PC-9 (cell line): ENCODE measurements around the gene RBM8A. TPM values are rescaled to one million over a fixed set of nuclear protein-coding genes. Genes with fewer than 3 reads are reported as not detected.

Experiments
- BruUV-seq: library from RNA; stranded (reverse); fragments of 400-500 nt; replicated peaks from 2 replicates; lab custom pipeline; 2021; lab: Mats Ljungman, UMichigan
- CTCF ChIA-PET: fragments of 300-600 bp; sonication (Branson Sonifier 250); formaldehyde crosslinking; loops from one replicate; lab custom pipeline; 2022; ENCODE audit warnings: antibody characterized with exemption; lab: Charles Lee
- POLR2A ChIA-PET: fragments of 300-600 bp; sonication (Branson Sonifier 250); formaldehyde crosslinking; loops from one replicate; lab custom pipeline; 2022; ENCODE audit warnings: antibody characterized with exemption; ENCODE audit not compliant: unreplicated experiment; lab: Charles Lee
- DNase-seq, 2 experiments: peaks; one replicate each; pipeline versions ENCODE4 v3.0.0 to v3.0.0-alpha.2; 2015 to 2022; ENCODE audit warnings: mixed read lengths in 1 of 2
- H2AFZ ChIP-seq: fragments of 200-600 bp; sonication (generic); 2 replicates; pipeline ENCODE4 v1.8.1; 2017; ENCODE audit warnings: antibody characterized with exemption
- H3F3A ChIP-seq: fragments of 200-600 bp; sonication (generic); 2 replicates; pipeline ENCODE4 v1.8.1; 2017; ENCODE audit warnings: antibody characterized with exemption, mild to moderate bottlenecking, low read depth; ENCODE audit not compliant: insufficient read depth
- H3K27ac ChIP-seq: fragments of 200-600 bp; sonication (generic); 2 replicates; pipeline ENCODE4 v1.6.1; 2016; ENCODE audit warnings: mixed run types
- H3K27me3 ChIP-seq: fragments of 200-600 bp; sonication (generic); 2 replicates; pipeline ENCODE4 v1.6.1; 2016; ENCODE audit warnings: low read depth, mixed run types; ENCODE audit not compliant: insufficient read depth
- H3K36me3 ChIP-seq: fragments of 200-600 bp; sonication (generic); 2 replicates; pipeline ENCODE4 v1.6.1; 2016; ENCODE audit warnings: low read depth, mixed run types
- H3K4me1 ChIP-seq: fragments of 200-600 bp; sonication (generic); replicated peaks from 2 replicates; pipeline ENCODE4 v1.6.1; 2016; ENCODE audit warnings: mixed run types; ENCODE audit not compliant: insufficient read depth
- H3K4me2 ChIP-seq: fragments of 200-600 bp; sonication (generic); 2 replicates; pipeline ENCODE4 v1.6.1; 2017; ENCODE audit warnings: mixed run types
- H3K4me3 ChIP-seq: fragments of 200-600 bp; sonication (generic); 2 replicates; pipeline ENCODE4 v1.6.1; 2016; ENCODE audit warnings: mixed run types
- H3K79me2 ChIP-seq: fragments of 200-600 bp; sonication (generic); 2 replicates; pipeline ENCODE4 v1.6.1; 2017; ENCODE audit warnings: low read depth, mixed run types
- H3K9me2 ChIP-seq: fragments of 200-600 bp; sonication (generic); 2 replicates; pipeline ENCODE4 v1.8.1; 2017; ENCODE audit warnings: mild to moderate bottlenecking; ENCODE audit not compliant: insufficient read depth
- H3K9me3 ChIP-seq: fragments of 200-600 bp; sonication (generic); 2 replicates; pipeline ENCODE4 v1.8.1; 2016; ENCODE audit warnings: low read depth; ENCODE audit not compliant: insufficient read depth
- H4K20me1 ChIP-seq: fragments of 200-600 bp; sonication (generic); 2 replicates; pipeline ENCODE4 v1.8.1; 2017; ENCODE audit not compliant: insufficient read depth
- CTCF ChIP-seq: fragments of 200-600 bp; sonication (generic); conservative IDR thresholded peaks from 2 replicates; pipeline ENCODE4 v1.6.1; 2017; ENCODE audit warnings: mixed run types, antibody characterized with exemption, mild to moderate bottlenecking, moderate library complexity
- EZH2 ChIP-seq: fragments of 200-600 bp; sonication (generic); IDR thresholded peaks from 2 replicates; pipeline ENCODE4 v1.8.0; 2017; ENCODE audit warnings: antibody characterized with exemption, low read depth
- intact Hi-C: fragments of 100-400 bp; cut with micrococcal nuclease; formaldehyde crosslinking; loops from one replicate; pipeline ENCODE4 v1.10.0; 2022; ENCODE audit not compliant: unreplicated experiment
- total RNA-seq: library from RNA; stranded (reverse); gene quantifications from 2 replicates; pipeline ENCODE4 v1.2.3, GENCODE V29; 2021

The RBM8A gene
- total RNA-seq, 1 experiment from 2014 or later: 129 TPM

- no peaks in the 10 kb centered on the region for H4K20me1 ChIP-seq
- H3K4me1 ChIP-seq: no peaks in the 10 kb centered on the region
- ChIA-PET POLR2A (no interaction called here), CTCF (no interaction called here)
- no peaks in the 10 kb centered on the region for H3K36me3 ChIP-seq
- no peak overlapping the region for H2AFZ ChIP-seq
- H3K27ac ChIP-seq: no peak overlapping the region
- H3K9me2 ChIP-seq: no peaks in the 10 kb centered on the region
- no peak for DNase-seq
- H3F3A ChIP-seq: no peaks in the 10 kb centered on the region
- no TSS peak for BruUV-seq
- intact Hi-C loops: no loop called here
- no peaks in the 10 kb centered on the region for H3K27me3 ChIP-seq
- H3K4me2 ChIP-seq: no peak overlapping the region
- H3K4me3 ChIP-seq: no peak overlapping the region
- TF ChIP-seq CTCF (no peak), EZH2 (no peak)
- no peaks in the 10 kb centered on the region for H3K79me2 ChIP-seq
- H3K9me3 ChIP-seq: no peaks in the 10 kb centered on the region
Measured at GRCh38 chr1:145901312-145902021, 25.8 kb downstream of the RBM8A start.

GRCh38 chr1:145898756-145899155 is 28.5 kb downstream of the RBM8A start:
- CTCF ChIA-PET: no interaction called here
- Histone ChIP-seq H3K27ac (no peak overlapping the region), H3K27me3 (no peaks in the 10 kb centered on the region), H3K4me2 (no peak overlapping the region), H3K79me2 (no peaks in the 10 kb centered on the region), H3K4me1 (0 out of 2 replicates have a peak, but pooled peaks cover under 1% of the 10 kb centered on the region), H3K4me3 (no peak overlapping the region), H3F3A (no peaks in the 10 kb centered on the region), H4K20me1 (no peaks in the 10 kb centered on the region), H3K36me3 (no peaks in the 10 kb centered on the region), H3K9me3 (no peaks in the 10 kb centered on the region), H3K9me2 (no peaks in the 10 kb centered on the region), H2AFZ (no peak overlapping the region)
- intact Hi-C loops: no loop called here
- POLR2A ChIA-PET: no interaction called here
- BruUV-seq: no TSS peak
- no peak for TF ChIP-seq CTCF
- TF ChIP-seq EZH2: no peak
- no peak for DNase-seq

GRCh38 chr1:145897969-145898368 is 29.3 kb downstream of the RBM8A start:
- Histone ChIP-seq H3K4me3 (no peak overlapping the region), H2AFZ (no peak overlapping the region), H4K20me1 (no peaks in the 10 kb centered on the region), H3K4me1 (peaks cover 9% of the 10 kb centered on the region), H3K27ac (no peak overlapping the region), H3K9me3 (no peaks in the 10 kb centered on the region), H3K4me2 (no peak overlapping the region), H3F3A (peaks cover 4% of the 10 kb centered on the region; the same call in 1 of the 2 replicates), H3K79me2 (no peaks in the 10 kb centered on the region), H3K36me3 (no peaks in the 10 kb centered on the region), H3K9me2 (no peaks in the 10 kb centered on the region), H3K27me3 (no peaks in the 10 kb centered on the region)
- ChIA-PET POLR2A (no interaction called here), CTCF (no interaction called here)
- intact Hi-C loops: no loop called here
- BruUV-seq: no TSS peak
- DNase-seq: no peak
- TF ChIP-seq CTCF (no peak), EZH2 (no peak)
